Inflammatory macrophage treated with lipopolysaccharide for 1 hour (primary cell): ENCODE results near the gene NOP14.
"Not testable (repeated sequence)": the region's sequence is repeated elsewhere in the genome, so short reads cannot be mapped to it uniquely, and the experiment has no call there.

Source experiments
- DNase-seq, 2 donors: peaks; one replicate each; pipeline ENCODE4 v3.0.0-alpha.2; 2020 to 2022

NOP14 gene

DNA sequence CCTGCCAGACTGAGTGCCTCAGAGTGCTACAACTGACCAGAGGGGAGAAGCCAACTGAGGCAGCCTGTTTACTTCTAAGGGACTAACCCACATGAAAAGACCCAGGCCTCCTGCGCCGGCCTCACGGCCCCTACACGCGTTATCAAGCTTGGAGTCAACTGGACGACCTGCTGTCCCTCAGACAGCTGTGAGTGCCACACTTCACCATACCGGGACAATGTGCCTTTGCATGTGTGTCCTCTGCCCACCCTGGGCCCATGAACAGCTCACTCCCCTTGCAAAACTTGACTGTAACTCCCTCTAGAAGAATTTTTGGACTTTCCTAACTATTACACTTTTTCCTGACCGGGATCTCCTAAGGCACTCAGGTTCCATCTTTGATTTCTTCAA lies 1.8 kb downstream of the NOP14 start:
- DNase-seq: peak; percentile 39 to 64

DNA sequence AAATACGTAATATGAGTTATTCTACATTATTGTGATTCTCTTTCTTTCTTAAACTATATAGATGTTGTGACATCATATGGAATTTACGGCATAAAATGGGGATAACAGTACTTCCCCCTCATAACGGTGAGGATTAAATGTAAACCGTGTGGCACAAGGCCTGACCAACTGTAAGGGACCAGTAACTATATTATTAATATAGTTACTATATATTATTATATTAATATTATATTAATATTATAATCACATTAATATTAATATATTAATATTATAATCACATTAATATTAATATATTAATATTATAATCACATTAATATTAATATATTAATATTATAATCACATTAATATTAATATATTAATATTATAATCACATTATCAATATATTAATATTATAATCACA lies 2.8 kb downstream of the NOP14 start:
- not testable (repeated sequence) for DNase-seq

DNA sequence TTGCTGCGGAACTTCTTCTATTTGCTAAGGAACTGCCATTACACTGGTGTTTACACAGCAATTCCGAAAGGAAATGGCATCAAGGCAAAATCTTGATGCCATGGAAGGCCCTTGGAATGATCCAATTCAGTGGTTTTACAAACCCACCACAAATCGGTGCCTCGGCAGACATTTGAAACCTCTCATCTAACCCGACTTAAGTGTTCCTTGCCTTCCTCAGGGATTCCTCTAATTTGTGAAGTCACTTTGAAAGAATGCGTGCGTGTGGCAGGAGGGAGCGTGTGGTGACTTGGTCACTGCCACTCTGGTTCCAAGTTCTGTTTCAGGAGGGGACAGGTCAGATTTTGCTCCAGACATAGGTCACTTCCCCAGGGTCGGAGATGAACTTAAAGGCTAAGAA lies 4.8 kb downstream of the NOP14 start:
- DNase-seq: no peak

DNA sequence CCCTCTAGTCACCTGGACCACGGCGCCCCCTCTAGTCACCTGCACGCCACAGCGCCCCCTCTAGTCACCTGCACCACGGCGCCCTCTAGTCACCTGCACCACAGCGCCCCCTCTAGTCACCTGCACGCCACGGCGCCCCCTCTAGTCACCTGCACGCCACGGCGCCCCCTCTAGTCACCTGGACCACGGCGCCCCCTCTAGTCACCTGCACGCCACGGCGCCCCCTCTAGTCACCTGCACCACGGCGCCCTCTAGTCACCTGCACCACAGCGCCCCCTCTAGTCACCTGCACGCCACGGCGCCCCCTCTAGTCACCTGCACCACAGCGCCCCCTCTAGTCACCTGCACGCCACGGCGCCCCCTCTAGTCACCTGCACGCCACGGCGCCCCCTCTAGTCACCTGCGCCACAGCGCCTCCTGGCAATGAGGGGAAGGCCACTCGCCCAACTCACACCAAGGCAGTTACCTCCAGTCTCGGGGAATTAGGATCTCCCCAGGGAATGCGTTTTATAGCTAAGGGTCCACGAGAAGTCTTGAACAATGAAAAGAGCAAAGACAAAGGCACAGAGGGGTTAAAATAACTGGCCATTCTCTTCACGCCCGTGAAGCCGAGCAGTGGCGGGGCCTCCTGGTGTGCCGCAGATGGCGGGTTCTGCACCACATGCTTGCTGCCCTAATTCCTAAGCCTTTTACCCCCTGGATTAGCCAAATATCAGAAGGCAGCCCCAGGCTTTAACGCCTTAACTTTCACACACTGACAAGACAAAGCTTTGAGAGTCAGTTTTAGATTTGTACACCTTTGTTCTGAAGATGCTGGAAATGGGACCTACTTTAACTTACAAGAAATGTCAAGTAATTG lies 7.8 kb downstream of the NOP14 start:
- not testable (repeated sequence) for DNase-seq

DNA sequence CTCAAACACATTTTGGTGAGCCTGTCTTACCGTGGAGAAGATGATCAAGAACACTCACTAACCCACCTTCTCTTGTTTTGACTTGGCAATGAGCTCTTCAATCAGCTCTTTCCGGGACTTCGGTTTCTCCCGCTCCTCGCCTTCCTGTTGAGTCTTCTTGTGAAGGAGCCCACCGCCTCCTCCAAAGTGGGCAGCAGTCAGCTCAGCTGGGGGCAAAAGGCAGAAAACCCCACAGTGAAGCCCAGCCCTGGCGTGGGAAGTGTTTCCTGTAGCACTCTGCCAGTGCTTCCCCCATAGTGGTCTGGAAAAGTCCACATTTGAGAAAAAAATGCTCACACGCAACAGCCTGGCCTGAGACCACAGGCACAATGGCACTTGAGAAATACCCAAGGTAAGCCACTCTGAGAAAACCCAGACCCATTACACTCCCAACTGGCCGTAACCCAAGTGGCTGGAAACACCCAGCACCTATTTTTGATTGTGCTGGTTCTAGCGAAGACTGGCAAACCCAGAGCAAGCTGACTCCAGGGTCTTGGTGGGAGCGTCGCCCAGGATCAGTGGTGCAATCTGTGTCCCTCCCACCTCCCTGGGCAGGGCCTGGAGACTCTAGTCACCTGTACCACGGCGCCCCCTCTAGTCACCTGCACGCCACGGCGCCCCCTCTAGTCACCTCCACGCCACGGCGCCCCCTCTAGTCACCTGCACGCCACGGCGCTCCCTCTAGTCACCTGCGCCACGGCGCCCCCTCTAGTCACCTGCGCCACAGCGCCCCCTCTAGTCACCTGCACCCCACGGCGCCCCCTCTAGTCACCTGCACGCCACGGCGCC lies 8.6 kb downstream of the NOP14 start:
- peak; percentile 66 to 88 for DNase-seq

DNA sequence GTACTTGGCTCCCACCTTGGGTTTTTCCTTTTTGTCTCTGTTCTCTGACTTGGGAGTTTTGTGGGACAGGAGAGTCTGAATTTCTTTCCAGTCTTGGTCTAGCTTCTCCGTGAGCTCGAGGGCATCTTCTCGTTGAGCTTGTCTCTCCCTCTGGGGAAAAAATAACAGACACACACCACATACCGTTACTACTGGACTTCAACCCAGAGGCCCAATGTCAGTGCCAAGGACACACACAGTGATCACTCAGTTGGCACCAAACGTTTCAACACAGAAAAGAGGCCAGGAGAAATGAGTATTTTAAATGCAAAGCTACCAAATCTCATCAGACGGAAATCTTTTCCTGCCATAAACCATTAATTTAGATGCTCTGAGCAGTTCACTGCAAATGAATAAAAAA lies 9.7 kb downstream of the NOP14 start:
- no peak for DNase-seq

DNA sequence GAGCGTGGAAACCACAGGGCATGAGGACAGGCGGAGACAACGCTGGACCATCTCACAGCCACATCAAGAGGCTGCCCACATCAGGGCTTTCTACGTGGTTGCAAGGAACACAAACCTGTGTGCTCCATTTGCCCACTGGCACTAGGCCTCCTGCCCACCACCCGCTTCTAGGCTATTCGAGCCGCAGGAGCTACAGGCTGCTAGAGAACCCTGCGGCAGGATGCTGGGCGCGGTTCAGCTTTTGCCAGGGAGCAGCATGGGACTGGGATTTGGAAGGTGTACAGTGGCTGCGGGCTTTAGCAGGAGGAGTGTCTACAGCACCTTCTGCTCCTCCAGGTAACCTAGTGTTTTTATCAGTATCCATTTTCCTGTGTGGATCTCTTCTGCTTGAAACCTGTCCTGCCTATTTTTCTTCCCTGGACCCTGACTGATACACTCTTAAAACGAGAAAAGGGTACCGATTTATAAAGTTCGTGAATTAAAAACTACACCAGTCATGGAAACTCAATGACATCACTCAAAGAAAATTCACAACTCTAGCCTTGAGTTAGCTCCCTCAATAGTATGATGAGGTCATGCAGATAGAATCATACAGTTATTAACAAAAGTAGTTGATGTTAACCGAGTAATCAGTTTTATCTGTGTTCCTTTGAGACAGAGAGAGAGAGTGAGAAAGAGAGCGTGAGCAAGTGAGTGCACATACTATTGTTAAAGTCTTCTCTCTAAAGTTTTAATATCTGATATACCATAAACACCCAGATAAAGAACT lies 12.8 kb downstream of the NOP14 start:
- no peak for DNase-seq

DNA sequence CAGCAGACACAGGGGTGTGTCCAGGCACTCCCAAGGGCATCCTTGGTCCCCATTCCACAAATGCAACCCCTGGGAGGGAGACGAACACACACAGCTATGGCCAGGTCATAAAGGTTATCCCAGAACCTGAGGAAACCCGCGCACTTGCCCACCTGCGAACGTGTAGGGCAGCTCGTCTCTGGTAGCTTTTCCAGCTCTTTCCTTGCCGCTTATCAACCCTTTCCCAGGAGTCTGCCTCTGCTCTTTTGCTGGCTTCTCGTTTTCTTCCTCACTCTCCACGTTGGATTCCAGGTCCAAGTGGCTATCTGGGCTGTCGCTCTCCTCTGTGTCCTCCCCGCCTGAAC lies 13.5 kb downstream of the NOP14 start:
- DNase-seq: no peak

DNA sequence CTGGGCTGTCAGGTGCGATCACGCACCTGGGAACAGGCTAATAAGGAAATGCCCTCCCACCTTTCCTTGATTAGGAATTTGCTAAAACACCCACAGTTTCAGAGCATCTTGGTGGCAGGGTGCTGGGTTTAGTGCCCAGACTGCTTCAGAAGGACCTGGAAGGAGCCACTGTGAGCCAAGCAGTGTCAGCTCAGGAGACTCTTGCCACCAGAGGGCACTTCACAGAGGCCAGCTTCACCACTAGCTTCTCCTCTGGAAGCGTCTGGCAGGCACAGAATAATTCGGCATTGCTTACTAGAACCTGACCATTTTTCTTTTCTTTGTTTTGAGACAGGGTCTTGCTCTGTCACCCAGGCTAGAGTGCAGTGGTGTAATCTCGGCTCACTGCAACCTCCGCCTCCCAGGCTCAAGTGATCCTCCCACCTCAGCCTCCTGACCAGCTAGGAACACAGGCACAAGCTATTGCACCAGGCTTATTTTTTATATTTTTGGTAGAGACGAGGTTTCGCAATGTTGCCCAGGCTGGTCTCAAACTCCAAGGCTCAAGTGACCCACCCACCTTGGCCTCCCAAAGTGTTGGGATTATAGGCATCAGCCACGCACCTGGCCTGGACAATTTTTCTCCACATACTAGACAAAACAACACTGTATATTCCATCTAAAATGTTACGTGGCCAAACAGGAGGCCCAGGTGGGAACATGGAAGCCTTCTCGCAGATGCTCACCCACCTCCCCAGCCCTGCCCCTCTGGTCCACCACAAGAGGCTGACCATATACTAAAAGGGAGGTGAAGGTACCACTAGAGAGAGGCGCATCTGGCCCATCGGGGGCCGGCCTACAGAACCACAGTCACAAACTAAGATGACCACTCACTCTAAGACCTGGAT lies 14.1 kb downstream of the NOP14 start:
- peak in 1 of 2 donors; percentile 43 for DNase-seq

DNA sequence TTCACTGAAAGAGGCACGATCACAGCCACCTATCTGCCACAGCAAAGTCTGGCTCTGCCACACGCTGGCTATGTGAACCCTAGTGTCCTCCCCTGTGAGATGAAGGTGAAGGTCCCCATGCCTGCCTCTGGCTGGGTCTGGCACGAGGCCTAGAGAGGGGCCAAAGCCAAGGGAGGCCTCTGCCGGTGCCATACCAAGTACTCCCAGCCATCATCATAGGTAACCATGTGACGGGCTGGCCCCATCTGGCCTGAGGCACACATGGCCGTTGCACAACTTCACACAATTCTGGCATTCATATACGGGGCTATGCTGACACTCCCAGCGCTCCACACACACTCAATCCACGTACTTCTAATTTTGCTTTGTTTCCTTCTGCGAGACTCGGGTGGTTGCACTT lies 15.3 kb downstream of the NOP14 start:
- no peak for DNase-seq

DNA sequence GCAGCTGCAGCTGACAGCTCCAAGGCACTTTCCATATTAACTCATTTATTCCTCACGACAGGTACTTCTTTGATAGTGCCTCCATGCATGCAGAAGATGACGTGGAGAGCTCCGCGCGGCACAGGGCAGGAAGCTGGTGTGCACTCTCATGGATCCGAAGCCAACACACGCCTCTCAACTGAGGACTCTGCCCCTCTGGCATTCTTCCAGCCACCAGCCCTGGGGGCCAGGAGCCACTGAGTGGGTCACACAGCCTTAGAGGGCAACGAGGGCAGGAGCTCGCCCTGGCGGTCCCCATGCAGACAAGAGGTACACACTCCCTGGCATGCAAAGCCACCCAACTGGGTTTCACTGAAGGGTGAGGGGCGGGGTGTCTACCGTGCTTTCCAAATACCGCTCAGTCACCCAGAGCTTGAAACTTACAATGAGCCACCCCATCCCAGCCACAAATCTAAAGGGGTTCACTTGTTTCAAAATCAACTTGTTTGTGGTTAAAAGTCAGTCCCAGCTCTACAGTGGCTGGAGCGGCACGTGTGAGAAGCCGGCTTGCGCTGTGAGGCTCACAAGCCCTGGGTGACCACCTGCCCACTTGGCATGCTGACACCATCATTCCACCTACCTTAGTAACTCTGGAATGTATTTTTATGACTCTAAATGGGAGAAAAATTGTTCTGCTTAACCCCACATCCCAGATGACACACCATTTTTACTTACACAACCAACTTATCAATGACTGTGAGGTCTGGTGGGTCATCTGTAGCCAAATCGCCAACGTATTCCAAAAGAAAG lies 16.2 kb downstream of the NOP14 start:
- no peak for DNase-seq

DNA sequence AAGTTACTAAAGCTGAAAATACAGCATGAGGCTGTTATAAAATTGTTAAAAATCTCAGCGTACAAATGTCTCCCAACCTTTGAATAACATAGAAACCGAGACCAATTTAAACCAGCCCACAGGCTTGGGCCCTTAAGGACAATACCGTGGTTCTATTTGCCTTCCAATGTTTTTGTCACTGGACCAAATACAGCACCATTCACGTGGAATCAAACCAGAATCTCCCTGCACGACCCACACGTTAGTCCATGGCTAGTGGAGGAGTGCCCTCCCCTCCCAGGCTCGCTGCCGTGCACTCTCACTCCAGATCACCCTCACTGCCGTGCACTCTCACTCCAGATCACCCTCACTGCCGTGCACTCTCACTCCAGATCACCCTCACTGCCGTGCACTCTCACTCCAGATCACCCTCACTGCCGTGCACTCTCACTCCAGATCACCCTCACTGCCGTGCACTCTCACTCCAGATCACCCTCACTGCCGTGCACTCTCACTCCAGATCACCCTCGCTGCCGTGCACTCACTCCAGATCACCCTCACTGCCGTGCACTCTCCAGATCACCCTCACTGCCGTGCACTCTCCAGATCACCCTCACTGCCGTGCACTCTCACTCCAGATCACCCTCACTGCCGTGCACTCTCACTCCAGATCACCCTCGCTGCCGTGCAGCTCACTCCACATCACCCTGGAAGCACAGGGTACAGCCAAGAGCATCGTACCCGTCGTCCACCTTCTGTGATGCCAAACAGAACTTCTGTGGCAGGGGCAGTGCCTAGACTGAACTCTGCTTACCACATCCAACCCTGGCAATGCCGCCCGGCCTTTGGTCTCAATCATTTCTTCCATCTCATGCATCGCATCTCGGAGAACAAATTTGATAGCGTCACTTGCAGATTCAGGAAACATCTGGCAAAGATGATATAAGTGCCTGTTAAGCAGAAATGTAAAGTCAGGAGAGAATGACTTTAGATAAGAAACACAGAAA lies 17.3 kb downstream of the NOP14 start:
- DNase-seq: not testable (repeated sequence)

DNA sequence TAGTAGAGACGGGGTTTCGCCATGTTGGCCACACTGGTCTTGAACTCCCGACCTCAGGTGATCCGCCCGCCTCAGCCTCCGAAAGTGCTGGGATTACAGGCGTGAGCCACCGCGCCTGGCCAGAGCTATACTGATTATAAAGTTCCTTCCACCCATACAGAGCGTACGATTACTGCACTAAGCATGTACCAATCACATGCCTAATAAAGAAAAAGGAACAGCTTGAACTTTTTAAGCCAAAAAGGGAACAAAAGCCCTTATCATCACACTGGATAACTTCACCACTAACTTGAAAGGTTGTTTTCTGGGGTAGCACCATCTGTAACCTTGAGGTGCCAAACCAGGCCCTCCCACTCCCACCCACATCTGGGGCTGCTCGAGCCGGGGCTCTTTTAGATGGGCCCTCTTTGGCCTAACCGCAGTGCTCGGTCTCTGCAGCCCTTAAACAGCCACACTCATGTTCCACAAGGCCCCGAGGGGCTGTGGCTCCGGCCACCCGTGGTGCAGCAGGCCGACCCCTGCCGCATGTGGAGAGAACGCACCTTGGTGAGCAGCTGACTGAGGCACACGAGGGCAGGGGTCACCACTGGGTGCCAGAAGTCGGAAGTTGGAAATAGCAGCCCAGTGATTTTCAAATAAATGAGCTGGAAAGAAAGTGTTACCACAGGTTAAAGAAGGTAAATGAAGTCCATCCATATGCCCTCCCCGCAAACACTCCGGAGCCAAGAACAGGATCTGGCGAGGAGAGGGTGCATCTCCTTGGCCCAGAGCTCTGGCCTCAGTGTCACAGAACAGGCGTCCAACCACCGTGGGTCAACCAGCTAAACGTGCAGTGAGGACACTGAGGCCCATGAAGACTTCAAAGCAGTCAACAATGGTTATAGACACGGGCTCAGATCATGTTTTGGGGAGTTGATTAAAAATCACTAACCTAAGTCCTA lies 18.4 kb downstream of the NOP14 start:
- peak; percentile 43 to 56 for DNase-seq

DNA sequence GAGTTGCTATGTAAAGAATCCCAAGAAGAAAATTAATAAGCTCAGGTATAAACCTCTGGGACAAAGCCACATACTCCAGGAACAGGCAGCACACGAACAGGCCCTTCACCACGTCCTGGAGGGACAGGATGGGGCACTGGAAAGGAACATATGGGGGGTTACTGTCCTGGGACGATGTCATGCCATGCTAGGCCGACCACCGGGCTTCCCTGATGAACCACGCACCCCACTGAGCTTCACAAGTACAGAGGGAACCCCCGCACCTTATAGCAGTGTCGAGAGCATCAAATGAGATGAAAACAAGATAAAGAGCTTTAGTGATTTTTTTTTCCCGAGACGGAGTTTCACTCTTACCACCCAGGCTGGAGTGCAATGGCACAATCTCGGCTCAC lies 19.1 kb downstream of the NOP14 start:
- no peak for DNase-seq

DNA sequence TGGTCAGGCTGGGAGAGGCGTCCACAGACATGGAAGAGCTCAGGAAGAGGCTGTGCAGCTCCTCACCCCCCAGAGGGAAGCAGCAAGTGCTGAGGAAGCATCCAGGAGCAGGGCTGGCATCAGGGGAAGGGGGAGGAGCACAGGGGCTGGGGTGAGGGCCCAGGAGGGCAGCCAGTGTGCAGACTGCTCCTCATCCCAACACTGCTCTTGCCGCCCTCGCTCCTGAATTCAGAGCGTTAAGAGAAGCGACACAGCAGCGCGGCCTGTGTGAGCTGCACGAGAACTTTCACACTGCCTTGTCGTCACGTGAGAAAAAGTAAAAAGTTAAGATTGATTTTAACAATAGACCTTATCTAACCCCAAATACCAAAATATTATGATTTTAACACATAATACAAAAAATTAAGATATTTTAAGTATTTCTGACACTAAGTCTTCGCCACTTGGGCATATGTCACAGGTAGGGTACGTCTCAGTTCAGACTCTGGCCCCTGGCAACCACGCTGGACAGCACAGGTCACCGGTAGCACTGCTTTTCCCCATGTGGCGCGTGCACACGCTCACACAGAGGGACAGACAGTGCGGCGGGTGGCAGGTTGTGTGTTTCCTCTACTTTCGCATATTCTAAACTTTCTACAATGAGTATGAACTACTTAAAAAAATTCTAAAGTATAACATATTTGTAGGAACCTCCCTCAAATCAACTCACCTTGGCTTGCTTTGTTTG lies 19.7 kb downstream of the NOP14 start:
- DNase-seq: no peak

DNA sequence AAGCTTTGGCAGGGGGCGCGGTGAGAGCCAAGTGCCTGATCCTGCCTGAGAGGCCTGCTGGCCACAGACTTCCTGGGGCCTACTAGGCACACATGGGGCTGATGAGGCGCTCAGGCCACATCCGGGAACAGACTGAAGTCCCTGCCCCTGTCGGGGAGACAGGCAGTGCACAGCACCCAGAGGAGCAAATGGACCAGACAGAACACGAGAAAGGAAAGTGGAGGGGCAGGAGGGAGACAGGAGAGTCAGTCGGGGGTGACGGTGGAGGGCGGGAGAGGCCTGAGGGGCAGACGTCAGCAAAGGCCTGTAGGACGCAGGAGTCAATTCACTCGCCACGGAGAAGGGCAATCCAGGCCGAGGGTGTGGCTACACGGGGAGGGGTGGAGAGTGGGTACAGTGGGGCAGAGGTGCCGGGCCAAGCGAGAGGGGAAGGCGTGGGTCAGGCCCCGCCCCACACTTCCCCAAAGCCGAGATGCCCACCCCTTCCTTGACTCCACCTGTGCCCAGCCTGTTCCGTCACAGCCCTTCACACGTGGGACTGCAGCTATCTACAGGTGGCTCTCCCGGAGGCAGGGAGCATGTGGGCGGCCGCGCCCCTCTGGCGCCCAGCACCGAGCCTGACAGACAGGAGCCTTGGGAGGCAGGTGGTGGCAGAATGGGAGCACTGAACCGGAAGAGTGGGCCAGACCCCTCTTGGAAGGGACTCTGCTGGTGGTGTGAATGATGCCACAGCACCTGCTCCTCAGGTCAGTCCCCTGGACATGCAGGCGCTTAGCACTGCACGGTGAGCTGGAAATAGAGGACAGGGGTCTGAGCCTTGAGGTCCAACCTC lies 20.5 kb downstream of the NOP14 start:
- DNase-seq: peak in 1 of 2 donors; percentile 33

DNA sequence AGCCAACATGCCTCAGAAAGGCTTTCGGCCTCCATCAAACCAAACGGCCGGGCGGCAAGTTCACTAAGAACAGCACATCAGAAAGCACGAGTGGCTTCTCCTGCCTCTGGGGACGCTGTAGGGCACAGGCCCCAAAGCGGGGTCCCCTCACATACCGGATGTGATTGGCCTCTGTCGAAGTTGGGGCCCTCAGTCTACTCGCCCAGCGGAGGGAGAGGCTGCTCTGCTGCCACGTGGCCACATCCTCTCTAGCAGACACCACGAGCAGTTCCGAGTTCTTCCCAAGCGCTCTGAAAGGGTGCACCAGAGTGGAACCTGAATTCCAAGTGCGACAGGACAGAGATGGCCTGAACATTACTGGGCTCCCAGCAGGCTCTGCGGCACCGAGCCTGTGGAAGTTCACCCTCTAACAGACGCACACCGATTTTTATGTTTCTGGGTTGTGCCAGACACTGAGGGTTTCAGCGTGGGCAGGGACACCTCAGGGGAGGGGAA lies 21.1 kb downstream of the NOP14 start:
- DNase-seq: no peak
